Suprapubic skin (tissue), 3 donors: ENCODE measurements around the gene APOL1.

Experiments used
- POLR2A ChIP-seq, 2 donors: fragments of 450-650 bp; IDR thresholded peaks; one replicate each; pipeline ENCODE4 v1.6.1; 2017; ENCODE audit warnings: antibody characterized with exemption in 2 of 2, mild to moderate bottlenecking in 2 of 2, moderate library complexity in 2 of 2
- TF ChIP-seq, protein P1 (sequence below), 2 donors: fragments of 200-600 bp in 1 of 2; fragments of 450-650 bp in 1 of 2; sonication (generic) in 1 of 2; IDR thresholded peaks; one replicate each; pipeline ENCODE4 v1.5.1; 2016 to 2019; ENCODE audit warnings: antibody characterized with exemption in 2 of 2, mild to moderate bottlenecking in 1 of 2, moderate library complexity in 1 of 2

DNA sequence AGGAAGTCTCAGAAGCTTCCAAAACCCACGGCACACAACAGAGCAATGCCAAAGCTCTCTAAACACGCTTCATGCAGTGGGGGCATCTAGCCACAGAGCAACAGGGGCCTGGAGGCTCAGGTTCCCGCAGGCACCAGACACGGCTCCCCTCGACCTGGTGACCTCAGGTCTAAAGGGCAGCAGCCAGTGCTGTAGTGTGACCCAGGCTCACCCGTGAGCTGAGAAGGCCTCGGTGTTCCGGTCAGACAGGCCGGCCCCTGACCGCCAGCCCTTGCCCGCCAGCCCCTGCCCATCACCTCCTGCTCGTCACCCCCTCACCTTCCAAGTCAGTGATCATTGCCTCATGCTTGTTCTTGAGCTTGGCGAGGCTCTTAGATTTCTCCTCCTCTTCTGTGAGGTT is 45.7 kb downstream of the APOL1 start:
- TF ChIP-seq, protein P1, sequence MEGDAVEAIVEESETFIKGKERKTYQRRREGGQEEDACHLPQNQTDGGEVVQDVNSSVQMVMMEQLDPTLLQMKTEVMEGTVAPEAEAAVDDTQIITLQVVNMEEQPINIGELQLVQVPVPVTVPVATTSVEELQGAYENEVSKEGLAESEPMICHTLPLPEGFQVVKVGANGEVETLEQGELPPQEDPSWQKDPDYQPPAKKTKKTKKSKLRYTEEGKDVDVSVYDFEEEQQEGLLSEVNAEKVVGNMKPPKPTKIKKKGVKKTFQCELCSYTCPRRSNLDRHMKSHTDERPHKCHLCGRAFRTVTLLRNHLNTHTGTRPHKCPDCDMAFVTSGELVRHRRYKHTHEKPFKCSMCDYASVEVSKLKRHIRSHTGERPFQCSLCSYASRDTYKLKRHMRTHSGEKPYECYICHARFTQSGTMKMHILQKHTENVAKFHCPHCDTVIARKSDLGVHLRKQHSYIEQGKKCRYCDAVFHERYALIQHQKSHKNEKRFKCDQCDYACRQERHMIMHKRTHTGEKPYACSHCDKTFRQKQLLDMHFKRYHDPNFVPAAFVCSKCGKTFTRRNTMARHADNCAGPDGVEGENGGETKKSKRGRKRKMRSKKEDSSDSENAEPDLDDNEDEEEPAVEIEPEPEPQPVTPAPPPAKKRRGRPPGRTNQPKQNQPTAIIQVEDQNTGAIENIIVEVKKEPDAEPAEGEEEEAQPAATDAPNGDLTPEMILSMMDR (IDR thresholded peaks at IDR 0.05), result no peak
- TF ChIP-seq POLR2A (IDR thresholded peaks at IDR 0.05), result no peak
